CD4-positive, alpha-beta memory T cell (primary cell): ENCODE data around the gene ETHE1. TPM values are rescaled to one million over a fixed set of nuclear protein-coding genes. Genes with fewer than 3 reads are reported as not detected.
A peak's percentile ranks its signal among the peaks of the same experiment; 100 is the strongest.

ENCODE experiments used
- CTCF ChIA-PET: fragments of 350-600 bp; sonication (Branson Sonifier 250); formaldehyde crosslinking; loops from one replicate; lab custom pipeline; 2021; ENCODE audit warnings: inconsistent platforms; ENCODE audit not compliant: partially characterized antibody; lab: Charles Lee
- POLR2A ChIA-PET: fragments of 350-600 bp; sonication (Branson Sonifier 250); formaldehyde crosslinking; loops from one replicate; lab custom pipeline; 2021; ENCODE audit not compliant: partially characterized antibody; lab: Charles Lee
- DNase-seq, 5 donors: peaks; one replicate each; pipeline versions ENCODE4 v3.0.0 to v3.0.0-alpha.2; 2020 to 2022; ENCODE audit warnings: mixed read lengths in 1 of 5
- H3K27ac ChIP-seq: one replicate; pipeline ENCODE4 v1.7.0; 2013; ENCODE audit warnings: low read depth, low read length
- H3K27me3 ChIP-seq: 2 replicates; pipeline ENCODE4 v1.7.0; 2013; ENCODE audit warnings: mild to moderate bottlenecking, low read length, moderate library complexity; ENCODE audit not compliant: insufficient read depth
- H3K36me3 ChIP-seq: 2 replicates; pipeline ENCODE4 v1.7.0; 2013; ENCODE audit warnings: mild to moderate bottlenecking, low read length, moderate library complexity; ENCODE audit not compliant: insufficient read depth
- H3K4me1 ChIP-seq: 2 replicates; pipeline ENCODE4 v1.7.0; 2013; ENCODE audit warnings: mild to moderate bottlenecking, low read length, moderate library complexity; ENCODE audit not compliant: insufficient read depth
- H3K4me3 ChIP-seq, 2 donors: one replicate each; pipeline ENCODE4 v1.7.0; 2013; ENCODE audit warnings: low read length in 2 of 2, mild to moderate bottlenecking in 1 of 2
- H3K9me3 ChIP-seq, 2 donors: one replicate each; pipeline ENCODE4 v1.7.0; 2013; ENCODE audit warnings: low read length in 2 of 2, control low read depth in 1 of 2; ENCODE audit not compliant: control insufficient read depth in 1 of 2
- H3K27ac Mint-ChIP-seq, 7 donors: one replicate each; pipeline ENCODE4 v1.8.0; 2020 to 2021; ENCODE audit warnings: mixed read lengths in 7 of 7, mild to moderate bottlenecking in 6 of 7, inconsistent platforms in 3 of 7, moderate library complexity in 3 of 7
- H3K27me3 Mint-ChIP-seq, 2 donors: one replicate each; pipeline ENCODE4 v1.8.0; 2020 to 2021; ENCODE audit warnings: mixed read lengths in 2 of 2
- H3K36me3 Mint-ChIP-seq, 2 donors: one replicate each; pipeline ENCODE4 v1.8.0; 2020 to 2021; ENCODE audit warnings: mixed read lengths in 2 of 2, inconsistent platforms in 1 of 2, mild to moderate bottlenecking in 1 of 2
- H3K4me1 Mint-ChIP-seq, 4 donors: one replicate each; pipeline ENCODE4 v1.8.0; 2020 to 2021; ENCODE audit warnings: mixed read lengths in 4 of 4, mild to moderate bottlenecking in 1 of 4
- H3K4me3 Mint-ChIP-seq, 8 donors: one replicate each; pipeline ENCODE4 v1.8.0; 2020 to 2021; ENCODE audit warnings: mixed read lengths in 8 of 8, mild to moderate bottlenecking in 7 of 8, moderate library complexity in 6 of 8, inconsistent platforms in 3 of 8
- H3K9me3 Mint-ChIP-seq, 8 donors: one replicate each; pipeline ENCODE4 v1.8.0; 2020 to 2021; ENCODE audit warnings: mixed read lengths in 8 of 8, mild to moderate bottlenecking in 5 of 8, inconsistent platforms in 3 of 8, moderate library complexity in 1 of 8
- intact Hi-C: fragments of 100-400 bp; cut with micrococcal nuclease; formaldehyde crosslinking; loops from one replicate; pipeline ENCODE4 v1.15.1; 2023
- polyA plus RNA-seq, 2 donors: library from polyadenylated mRNA; unstranded; fragments of 300-500 nt; fragmentation: Illumina TruSeq; gene quantifications; one replicate each; pipeline ENCODE4 v1.2.3, GENCODE V29; 2021
- total RNA-seq, 2 experiments: library from RNA; stranded (reverse); gene quantifications; one replicate each; pipeline ENCODE4 v1.2.3, GENCODE V29; 2021

The ETHE1 gene
- total and polyA plus RNA-seq, 4 experiments from 2014 or later = 23.9 to 80.7 (median 54.1) TPM

DNA sequence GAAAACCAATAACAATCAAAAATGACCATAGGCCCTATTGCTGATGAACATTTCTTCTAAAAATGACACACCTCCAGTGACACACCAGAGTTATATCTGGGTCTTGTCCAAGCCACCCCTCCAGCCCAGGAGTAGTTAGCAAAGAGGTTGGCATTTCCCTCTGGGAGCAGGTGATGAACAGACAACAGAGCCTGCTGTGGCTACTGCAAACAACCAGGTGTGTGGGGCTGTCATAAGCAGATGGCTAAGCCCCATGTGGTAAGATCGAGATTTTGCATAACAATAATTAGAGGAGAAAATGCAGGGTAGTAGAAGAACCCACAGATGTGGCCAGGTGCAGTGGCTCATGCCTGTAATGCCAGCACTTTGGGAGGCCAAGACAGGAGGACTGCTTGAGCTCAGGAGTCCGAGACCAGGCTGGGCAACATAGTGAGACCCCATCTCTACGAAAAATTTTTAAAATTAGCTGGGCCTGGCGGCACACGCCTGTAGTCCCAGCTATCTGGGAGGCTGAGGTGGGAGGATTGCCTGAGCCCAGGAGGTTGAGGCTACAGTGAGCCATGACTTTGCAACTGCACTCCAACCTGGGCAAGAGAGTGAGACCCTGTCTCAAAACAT is 43.3 kb upstream of the ETHE1 start:
- Histone ChIP-seq H3K27ac (no peak overlapping the region), H3K36me3 (no peaks in the 10 kb centered on the region), H3K9me3 (no peaks in the 10 kb centered on the region), H3K4me1 (peaks cover 16% of the 10 kb centered on the region), H3K27me3 (no peaks in the 10 kb centered on the region), H3K4me3 (no peak overlapping the region)
- Mint-ChIP-seq H3K4me1 (peaks cover 21 to 56% (median 38%) of the 10 kb centered on the region in 4 donors), H3K4me3 (no peak overlapping the region), H3K27ac (peak overlapping the region in 6 of 7 donors; percentile 6 to 83 (median 53)), H3K27me3 (no peaks in the 10 kb centered on the region), H3K36me3 (peaks cover 10 to 21% of the 10 kb centered on the region in 2 donors), H3K9me3 (peaks cover 0 to 2% (median 0%) of the 10 kb centered on the region in 8 donors)
- intact Hi-C loops = no loop called here
- ChIA-PET POLR2A (interaction anchor here (1.9 kb wide), 1 partner anchor 25 kb away, joined by 5 read pairs; the partner anchor contains the start of gene IRGQ), CTCF (interaction anchor here (2.8 to 3.9 kb wide), 2 partner anchors 15 to 25 kb away, joined by 16 to 24 read pairs; partner anchors contain the start of genes IRGQ and ZNF576)
- DNase-seq = no peak

DNA sequence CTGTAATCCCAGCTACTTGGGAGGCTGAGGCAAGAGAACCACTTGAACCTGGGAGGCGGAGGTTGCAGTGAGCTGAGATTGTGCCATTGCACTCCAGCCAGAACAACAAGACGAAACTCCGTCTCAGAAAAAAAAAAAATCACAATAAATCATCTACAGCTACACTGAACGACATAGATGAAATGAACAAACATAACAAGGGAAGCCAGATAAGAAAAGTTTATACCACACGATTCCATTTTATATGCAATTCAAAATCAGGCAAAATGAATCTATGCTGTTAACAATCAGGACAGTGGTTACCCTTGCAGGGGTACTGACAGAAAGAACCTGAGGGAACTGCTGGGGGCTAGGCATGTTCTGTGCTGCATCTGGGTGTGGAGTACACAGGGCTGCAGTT is 42.7 kb upstream of the ETHE1 start:
- no peaks in the 10 kb centered on the region for H3K36me3 ChIP-seq
- ChIA-PET CTCF (interaction anchor here (2.8 to 3.9 kb wide), 2 partner anchors 14 to 25 kb away, joined by 16 to 24 read pairs; partner anchors contain the start of genes IRGQ and ZNF576), POLR2A (interaction anchor here (1.9 kb wide), 1 partner anchor 25 kb away, joined by 5 read pairs; the partner anchor contains the start of gene IRGQ)
- no peak for DNase-seq
- H3K4me1 Mint-ChIP-seq = peaks cover 20 to 56% (median 34%) of the 10 kb centered on the region in 4 donors
- no peak overlapping the region for H3K4me3 ChIP-seq
- peak overlapping the region in 2 of 8 donors; percentile 24 to 54 for H3K4me3 Mint-ChIP-seq
- peaks cover 10 to 16% of the 10 kb centered on the region in 2 donors for H3K36me3 Mint-ChIP-seq
- peaks cover 16% of the 10 kb centered on the region for H3K4me1 ChIP-seq
- no peaks in the 10 kb centered on the region for H3K27me3 Mint-ChIP-seq
- H3K9me3 ChIP-seq = no peaks in the 10 kb centered on the region
- peak overlapping the region in 6 of 7 donors; percentile 6 to 79 (median 42) for H3K27ac Mint-ChIP-seq
- H3K27ac ChIP-seq = no peak overlapping the region
- peaks cover 0 to 2% (median 0%) of the 10 kb centered on the region in 8 donors for H3K9me3 Mint-ChIP-seq
- intact Hi-C loops = loop anchor here (10.0 kb wide), 1 partner anchor 215 kb away; the partner anchor contains the start of gene KCNN4
- no peaks in the 10 kb centered on the region for H3K27me3 ChIP-seq

DNA sequence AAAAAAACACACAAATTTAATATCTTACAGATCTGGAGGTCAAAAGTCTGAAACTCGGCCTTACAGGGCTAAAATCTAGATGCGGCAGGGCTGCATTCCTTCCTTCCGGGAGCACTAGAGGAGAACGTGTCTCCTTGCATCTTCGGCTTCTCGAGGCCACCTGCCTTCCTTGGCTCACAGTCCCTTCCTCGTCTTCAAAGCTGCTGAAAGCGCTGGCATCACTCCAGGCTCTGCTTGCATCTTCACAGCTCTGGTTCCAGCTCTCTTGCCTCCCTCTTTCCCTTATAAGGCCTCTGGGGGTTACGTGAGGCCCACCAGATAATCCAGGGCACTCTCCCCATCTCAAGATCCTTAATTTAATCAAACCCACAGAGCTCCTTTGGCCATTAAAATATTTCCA is 37.8 kb upstream of the ETHE1 start:
- Histone ChIP-seq H3K9me3 (no peaks in the 10 kb centered on the region), H3K4me3 (no peak overlapping the region), H3K27ac (no peak overlapping the region), H3K36me3 (no peaks in the 10 kb centered on the region), H3K27me3 (no peaks in the 10 kb centered on the region), H3K4me1 (peaks cover 45% of the 10 kb centered on the region)
- ChIA-PET CTCF (interaction anchor here (1.1 to 7.0 kb wide), 4 partner anchors 10 to 32 kb away, joined by 3 to 59 read pairs (median 12); partner anchors contain the start of genes IRGQ, XRCC1, ZNF575 and ZNF576), POLR2A (interaction anchor here (0.6 to 6.1 kb wide), 5 partner anchors 9 to 41 kb away, joined by 3 to 41 read pairs (median 3); partner anchors contain the start of genes IRGQ, XRCC1 and ZNF576)
- Mint-ChIP-seq H3K4me3 (no peak overlapping the region), H3K27me3 (no peaks in the 10 kb centered on the region), H3K36me3 (peaks cover 11 to 17% of the 10 kb centered on the region in 2 donors), H3K27ac (peak overlapping the region; percentile 29 to 92 (median 80)), H3K9me3 (peaks cover 0 to 2% (median 0%) of the 10 kb centered on the region in 8 donors), H3K4me1 (peaks cover 37 to 64% (median 44%) of the 10 kb centered on the region in 4 donors)
- DNase-seq = no peak
- intact Hi-C loops = loop anchor here (10.0 kb wide), 1 partner anchor 220 kb away; the partner anchor contains the start of gene KCNN4

DNA sequence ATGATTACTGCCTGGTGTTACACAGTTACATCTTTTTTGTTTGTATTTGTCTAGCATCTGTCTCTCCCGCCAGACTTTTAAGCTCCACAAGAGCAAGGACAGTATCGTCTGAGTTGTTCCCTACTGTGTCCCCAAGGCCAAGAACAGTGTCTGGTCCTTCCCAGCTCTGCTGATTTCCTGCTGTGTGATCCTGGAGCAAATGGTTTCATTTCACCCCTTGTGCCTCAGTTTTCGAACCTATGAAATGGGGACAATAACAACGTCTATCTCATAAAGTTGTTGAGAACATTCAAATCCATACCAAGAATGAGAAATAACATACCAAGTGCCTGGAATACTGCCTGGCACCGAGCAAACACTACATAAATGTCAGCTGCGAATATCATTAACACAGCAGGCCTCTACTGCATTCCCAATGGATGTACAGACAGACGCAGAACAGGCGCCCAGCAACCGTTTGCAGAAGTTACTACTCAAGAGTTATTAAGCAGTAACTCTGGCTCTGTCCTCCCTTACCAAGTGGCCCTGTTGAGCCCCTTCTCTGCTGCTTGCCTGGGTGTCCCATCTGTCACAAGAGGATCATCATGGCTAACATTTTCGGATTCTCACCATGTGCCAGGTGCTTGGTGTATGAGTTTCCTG is 36.9 kb upstream of the ETHE1 start:
- Histone ChIP-seq H3K27ac (peak overlapping the region; percentile 72), H3K4me1 (peaks cover 45% of the 10 kb centered on the region), H3K4me3 (no peak overlapping the region), H3K27me3 (no peaks in the 10 kb centered on the region), H3K36me3 (peaks cover 3% of the 10 kb centered on the region), H3K9me3 (no peaks in the 10 kb centered on the region)
- Mint-ChIP-seq H3K36me3 (peaks cover 14 to 19% of the 10 kb centered on the region in 2 donors), H3K27ac (peak overlapping the region; percentile 92 to 98 (median 96)), H3K9me3 (peaks cover 0 to 2% (median 0%) of the 10 kb centered on the region in 8 donors), H3K27me3 (no peaks in the 10 kb centered on the region), H3K4me1 (peaks cover 36 to 65% (median 43%) of the 10 kb centered on the region in 4 donors), H3K4me3 (peak overlapping the region in 7 of 8 donors; percentile 3 to 83 (median 51))
- no peak for DNase-seq
- CTCF ChIA-PET = interaction anchor here (2.8 to 7.0 kb wide), 2 partner anchors 9 to 31 kb away, joined by 19 to 59 read pairs; partner anchors contain the start of genes IRGQ and ZNF576
- POLR2A ChIA-PET = interaction anchor here (1.0 to 6.1 kb wide), 6 partner anchors 9 to 59 kb away, joined by 3 to 41 read pairs (median 4); partner anchors contain the start of genes ETHE1, IRGQ, PINLYP and XRCC1
- intact Hi-C loops = loop anchor here (1.0 to 10.0 kb wide), 3 partner anchors 9 to 221 kb away; partner anchors contain the start of genes KCNN4 and ZNF575

GRCh38 chr19:43562698-43563241 is 35.8 kb upstream of the ETHE1 start:
- peaks cover 14 to 22% of the 10 kb centered on the region in 2 donors for H3K36me3 Mint-ChIP-seq
- CTCF ChIA-PET = interaction anchor here (1.6 to 7.0 kb wide), 3 partner anchors 8 to 58 kb away, joined by 3 to 59 read pairs (median 19); partner anchors contain the start of genes IRGQ and ZNF576
- H3K4me1 ChIP-seq = peaks cover 45% of the 10 kb centered on the region
- peaks cover 0 to 2% (median 0%) of the 10 kb centered on the region in 8 donors for H3K9me3 Mint-ChIP-seq
- peaks cover 3% of the 10 kb centered on the region for H3K36me3 ChIP-seq
- H3K9me3 ChIP-seq = no peaks in the 10 kb centered on the region
- DNase-seq = peak; percentile 82 to 93 (median 86)
- H3K27me3 Mint-ChIP-seq = no peaks in the 10 kb centered on the region
- H3K27me3 ChIP-seq = no peaks in the 10 kb centered on the region
- POLR2A ChIA-PET = interaction anchor here (0.6 to 6.1 kb wide), 8 partner anchors 12 to 99 kb away, joined by 3 to 41 read pairs (median 3); partner anchors contain the start of genes ETHE1, IRGQ, PINLYP and XRCC1
- H3K27ac ChIP-seq = peak overlapping the region; percentile 72
- peak overlapping the region in 1 of 2 donors; percentile 32 for H3K4me3 ChIP-seq
- intact Hi-C loops = loop anchor here (1.0 to 10.0 kb wide), 5 partner anchors 7 to 222 kb away; partner anchors contain the start of genes IRGQ, KCNN4, PINLYP and XRCC1
- peak overlapping the region; percentile 63 to 86 (median 74) for H3K4me3 Mint-ChIP-seq
- H3K4me1 Mint-ChIP-seq = peaks cover 36 to 65% (median 43%) of the 10 kb centered on the region in 4 donors
- H3K27ac Mint-ChIP-seq = peak overlapping the region; percentile 92 to 98 (median 96)

- H3K27ac Mint-ChIP-seq = peak overlapping the region; percentile 92 to 98 (median 96)
- Histone ChIP-seq H3K27ac (peak overlapping the region; percentile 72), H3K36me3 (peaks cover 3% of the 10 kb centered on the region), H3K4me1 (peaks cover 45% of the 10 kb centered on the region), H3K4me3 (peak overlapping the region in 1 of 2 donors; percentile 32), H3K9me3 (no peaks in the 10 kb centered on the region), H3K27me3 (no peaks in the 10 kb centered on the region)
- peaks cover 36 to 65% (median 43%) of the 10 kb centered on the region in 4 donors for H3K4me1 Mint-ChIP-seq
- H3K36me3 Mint-ChIP-seq = peaks cover 14 to 26% of the 10 kb centered on the region in 2 donors
- no peaks in the 10 kb centered on the region for H3K27me3 Mint-ChIP-seq
- ChIA-PET CTCF (interaction anchor here (1.6 to 7.0 kb wide), 2 partner anchors 32 to 59 kb away, joined by 3 to 59 read pairs; partner anchors contain the start of genes IRGQ and ZNF576), POLR2A (interaction anchor here (0.6 to 6.1 kb wide), 6 partner anchors 12 to 98 kb away, joined by 3 to 41 read pairs (median 6); partner anchors contain the start of genes IRGQ, PINLYP, XRCC1 and ZNF575)
- peaks cover 0 to 2% (median 0%) of the 10 kb centered on the region in 8 donors for H3K9me3 Mint-ChIP-seq
- intact Hi-C loops = loop anchor here (1.0 to 10.0 kb wide), 4 partner anchors 13 to 223 kb away; partner anchors contain the start of genes IRGQ, KCNN4, PINLYP and XRCC1
- peak overlapping the region; percentile 63 to 86 (median 74) for H3K4me3 Mint-ChIP-seq
- no peak for DNase-seq
Observed at GRCh38 chr19:43562226-43562697, 35.3 kb upstream of the ETHE1 start.
